ENCODE data around the gene CFC1B.
"Not testable (repeated sequence)": the region's sequence is repeated elsewhere in the genome, so short reads cannot be mapped to it uniquely, and the experiment has no call there.

Gene CFC1B

DNA sequence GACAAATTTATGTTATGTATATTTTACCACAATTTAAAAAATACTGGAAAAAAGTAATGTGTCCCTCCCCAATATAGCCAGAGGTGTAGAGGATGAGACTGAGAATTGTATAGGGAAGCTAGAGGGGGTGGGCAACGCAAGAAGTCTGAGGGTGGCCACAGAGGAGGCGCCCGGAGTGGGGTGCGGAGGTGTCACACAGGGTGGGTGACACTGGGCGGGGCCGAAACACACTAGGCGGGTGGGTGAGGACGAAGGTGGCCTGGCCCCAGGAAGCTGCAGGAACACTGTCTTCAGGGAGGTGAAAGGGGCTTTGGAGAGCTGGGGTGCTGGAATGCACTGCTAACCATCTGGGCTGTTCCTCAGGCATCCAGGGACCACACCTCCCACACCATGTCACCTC, 35.4 kb downstream of the CFC1B start:
- DNase-seq (ENCODE audit: low spot score): not testable (repeated sequence)

DNA sequence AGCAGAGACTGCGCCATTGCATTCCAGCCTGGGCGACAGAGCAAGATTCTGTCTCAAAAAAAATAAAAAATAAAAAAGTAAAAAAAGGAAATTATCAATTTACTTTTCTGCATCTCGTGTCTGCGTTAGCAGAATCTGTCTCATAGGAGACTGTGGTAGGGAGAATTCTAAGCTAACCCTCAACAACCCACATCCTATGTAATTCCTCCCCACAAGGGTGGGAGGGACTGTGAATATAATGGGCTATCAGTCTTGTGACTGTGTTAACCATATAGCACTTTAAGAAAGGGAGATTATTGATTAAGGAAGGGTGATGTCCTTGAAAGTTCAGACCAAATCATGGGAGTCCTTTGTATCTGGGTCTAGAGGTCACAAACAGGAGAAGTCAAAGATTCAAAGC, 45.1 kb downstream of the CFC1B start:
- not testable (repeated sequence) for DNase-seq (ENCODE audit: low spot score)

DNA sequence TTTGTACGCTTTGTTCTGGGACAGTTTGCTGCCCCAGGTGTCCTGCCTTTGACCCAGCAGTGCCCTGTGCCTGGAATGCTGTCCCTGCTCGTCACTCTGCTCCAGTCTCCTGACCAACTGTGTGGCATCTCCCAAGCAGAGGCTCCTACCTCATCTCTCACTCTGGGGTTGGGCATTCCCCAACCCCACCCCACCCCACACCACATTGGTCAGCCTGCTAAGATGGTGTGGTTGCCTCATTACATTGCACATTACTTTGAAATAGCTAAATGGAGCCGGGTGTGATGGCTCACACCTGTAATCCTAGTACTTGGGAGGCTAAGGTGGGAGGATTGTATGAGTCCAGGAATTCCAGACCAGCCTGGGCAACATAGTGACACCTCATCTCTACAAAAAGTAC, 50.9 kb downstream of the CFC1B start:
- DNase-seq (ENCODE audit: low spot score): not testable (repeated sequence)

DNA sequence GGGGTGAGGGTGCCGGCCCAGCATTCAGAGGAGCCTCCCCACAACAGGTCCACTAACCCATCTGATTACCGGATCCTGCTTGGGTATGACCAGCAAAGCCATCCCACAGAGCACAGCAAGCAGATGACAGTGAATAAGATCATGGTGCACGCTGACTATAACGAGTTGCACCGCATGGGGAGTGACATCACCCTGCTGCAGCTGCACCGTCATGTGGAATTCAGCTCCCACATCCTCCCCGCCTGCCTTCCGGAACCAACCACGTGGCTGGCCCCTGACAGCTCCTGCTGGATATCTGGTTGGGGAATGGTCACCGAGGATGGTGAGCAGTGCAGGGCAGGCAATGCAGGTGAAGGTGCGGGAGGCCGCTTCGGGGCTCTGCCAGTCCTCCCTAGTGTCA, 53.2 kb downstream of the CFC1B start:
- DNase-seq (ENCODE audit: low spot score): not testable (repeated sequence)

DNA sequence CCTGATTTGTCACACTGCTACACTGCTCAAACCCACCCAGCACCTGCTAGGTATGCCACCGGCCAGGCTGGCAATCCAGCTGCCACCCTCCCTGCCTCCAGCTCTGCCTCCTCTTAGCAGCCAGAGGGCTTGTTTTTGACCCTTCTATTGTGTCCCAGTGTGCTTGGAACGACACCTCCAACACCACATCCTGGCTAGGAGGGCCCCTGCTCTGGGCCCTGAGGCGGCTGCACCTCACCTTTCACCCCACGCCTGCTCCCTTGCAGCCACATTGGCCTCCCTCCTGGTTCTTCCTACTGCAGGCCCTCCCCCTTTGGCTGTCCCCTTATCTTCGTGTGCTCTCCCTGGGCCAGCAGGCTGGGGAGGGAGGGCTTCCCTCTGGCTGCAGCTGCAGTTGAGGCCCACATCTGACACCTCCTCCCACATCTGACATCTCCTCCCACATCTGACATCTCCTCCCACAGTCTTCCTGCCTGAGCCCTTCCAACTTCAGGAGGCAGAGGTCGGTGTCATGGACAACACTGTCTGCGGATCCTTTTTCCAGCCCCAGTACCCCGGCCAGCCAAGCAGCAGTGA, 55.3 kb downstream of the CFC1B start:
- not testable (repeated sequence) for DNase-seq (ENCODE audit: low spot score)

DNA sequence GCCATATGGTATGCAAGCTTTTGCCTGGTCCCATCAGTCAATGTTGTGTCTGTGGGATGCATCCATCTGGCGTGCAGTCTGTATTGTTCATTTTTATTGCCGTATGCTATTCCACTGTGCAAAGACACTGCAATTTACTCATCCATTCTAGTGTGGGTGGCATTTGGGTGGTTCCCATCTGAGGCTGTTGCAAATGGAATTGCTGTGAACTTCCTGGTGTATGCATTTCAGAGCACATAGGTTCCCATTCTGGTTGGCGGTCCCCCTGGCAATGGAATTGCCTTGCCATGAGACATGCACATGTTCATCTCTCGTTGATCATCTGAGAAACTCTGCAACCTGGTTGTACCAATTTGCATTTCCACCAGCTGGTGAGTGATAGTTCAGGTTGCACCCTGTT, 56.5 kb downstream of the CFC1B start:
- not testable (repeated sequence) for DNase-seq (ENCODE audit: low spot score)

Small RNAs within 50 kb of the gene (small RNA-seq; reads per million reads assigned to genes)
- gene RF00017: 0 reads per million in 2 experiments
- gene RNU6-473P: 0 reads per million in 2 experiments

Data from SK-N-DZ (cell line).